ENCODE results near the gene MET. TPM values are rescaled to one million over a fixed set of nuclear protein-coding genes. Genes with fewer than 3 reads are reported as not detected.

Gene MET
- total and polyA plus RNA-seq, 2 of the 13 experiments (the other 11 are each of a cell fraction or from before 2014, with no cell fraction given): 21.8 to 31.5 TPM

DNA sequence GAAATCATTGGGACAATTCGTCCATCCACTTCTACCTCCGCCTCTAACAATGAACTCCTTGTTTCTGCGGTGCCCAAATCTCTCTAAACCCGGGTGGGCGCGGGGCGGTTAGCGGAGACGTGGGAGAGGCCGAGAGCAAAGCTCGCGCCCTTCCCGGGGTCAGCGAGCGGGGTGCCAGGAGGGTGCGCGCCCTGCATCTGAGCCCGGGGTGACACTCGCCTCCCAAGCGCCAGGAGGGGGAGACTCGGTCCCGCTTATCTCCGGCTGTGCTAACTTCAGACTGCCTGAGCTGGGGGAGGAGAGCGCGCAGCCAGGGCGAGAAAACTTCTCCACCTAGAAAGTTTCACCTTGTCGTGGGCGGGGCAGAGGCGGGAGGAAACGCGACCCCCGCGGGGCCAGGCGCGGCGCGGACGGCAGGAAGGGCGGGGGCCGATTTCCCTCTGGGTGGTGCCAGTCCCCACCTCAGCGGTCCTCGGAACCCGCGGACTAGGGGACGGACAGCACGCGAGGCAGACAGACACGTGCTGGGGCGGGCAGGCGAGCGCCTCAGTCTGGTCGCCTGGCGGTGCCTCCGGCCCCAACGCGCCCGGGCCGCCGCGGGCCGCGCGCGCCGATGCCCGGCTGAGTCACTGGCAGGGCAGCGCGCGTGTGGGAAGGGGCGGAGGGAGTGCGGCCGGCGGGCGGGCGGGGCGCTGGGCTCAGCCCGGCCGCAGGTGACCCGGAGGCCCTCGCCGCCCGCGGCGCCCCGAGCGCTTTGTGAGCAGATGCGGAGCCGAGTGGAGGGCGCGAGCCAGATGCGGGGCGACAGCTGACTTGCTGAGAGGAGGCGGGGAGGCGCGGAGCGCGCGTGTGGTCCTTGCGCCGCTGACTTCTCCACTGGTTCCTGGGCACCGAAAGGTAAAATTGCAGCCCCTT is at the start of gene MET (continued):
- TF ChIP-seq BCL6 (CRISPR knock-in tag; IDR thresholded peaks at IDR 0.05) (peak; percentile 81), CENPX (CRISPR knock-in tag; IDR thresholded peaks at IDR 0.05) (no peak), ZNF160 (CRISPR knock-in tag; IDR thresholded peaks at IDR 0.05) (no peak), NCOR1 (IDR thresholded peaks at IDR 0.05; ENCODE audit: borderline replicate concordance, low read length) (peak; percentile 21; the same call in 1 of the 2 replicates), ZNF337 (CRISPR knock-in tag; IDR thresholded peaks at IDR 0.05; ENCODE audit: borderline replicate concordance, low read depth) (no peak), ZNF619 (CRISPR knock-in tag; IDR thresholded peaks at IDR 0.05) (no peak), RCOR2 (CRISPR knock-in tag; IDR thresholded peaks at IDR 0.05) (no peak), ZNF17 (CRISPR knock-in tag; IDR thresholded peaks at IDR 0.05) (no peak), ZNF597 (CRISPR knock-in tag; IDR thresholded peaks at IDR 0.05) (no peak), ZNF75D (CRISPR knock-in tag; IDR thresholded peaks at IDR 0.05; ENCODE audit: borderline replicate concordance) (no peak), RFX3 (CRISPR knock-in tag; IDR thresholded peaks at IDR 0.05) (no peak), ZNF557 (CRISPR knock-in tag; IDR thresholded peaks at IDR 0.05) (no peak), ZSCAN29 (CRISPR knock-in tag; conservative IDR thresholded peaks at IDR 0.05) (0 out of 2 replicates have a peak, but pooled peaks have one; percentile 47), NFRKB (IDR thresholded peaks at IDR 0.05) (no peak), ZNF263 (CRISPR knock-in tag; IDR thresholded peaks at IDR 0.05) (no peak; the same call in 1 of the 2 replicates), ZNF513 (CRISPR knock-in tag; conservative IDR thresholded peaks at IDR 0.05) (no peak), ZFP91 (CRISPR knock-in tag; IDR thresholded peaks at IDR 0.05; ENCODE audit: borderline replicate concordance) (peak; percentile 87), TAF1 (CRISPR knock-in tag; IDR thresholded peaks at IDR 0.05) (peak; percentile 56; the same call in 1 of the 2 replicates), SP5 (CRISPR knock-in tag; IDR thresholded peaks at IDR 0.05; ENCODE audit: borderline replicate concordance, low read depth) (peak; percentile 95)
- TF ChIP-seq, protein P1, sequence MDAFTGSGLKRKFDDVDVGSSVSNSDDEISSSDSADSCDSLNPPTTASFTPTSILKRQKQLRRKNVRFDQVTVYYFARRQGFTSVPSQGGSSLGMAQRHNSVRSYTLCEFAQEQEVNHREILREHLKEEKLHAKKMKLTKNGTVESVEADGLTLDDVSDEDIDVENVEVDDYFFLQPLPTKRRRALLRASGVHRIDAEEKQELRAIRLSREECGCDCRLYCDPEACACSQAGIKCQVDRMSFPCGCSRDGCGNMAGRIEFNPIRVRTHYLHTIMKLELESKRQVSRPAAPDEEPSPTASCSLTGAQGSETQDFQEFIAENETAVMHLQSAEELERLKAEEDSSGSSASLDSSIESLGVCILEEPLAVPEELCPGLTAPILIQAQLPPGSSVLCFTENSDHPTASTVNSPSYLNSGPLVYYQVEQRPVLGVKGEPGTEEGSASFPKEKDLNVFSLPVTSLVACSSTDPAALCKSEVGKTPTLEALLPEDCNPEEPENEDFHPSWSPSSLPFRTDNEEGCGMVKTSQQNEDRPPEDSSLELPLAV (CRISPR knock-in tag; conservative IDR thresholded peaks at IDR 0.05; ENCODE audit: low read depth): peak; percentile 76; the same call in 1 of the 2 replicates
- TF ChIP-seq, protein P2, sequence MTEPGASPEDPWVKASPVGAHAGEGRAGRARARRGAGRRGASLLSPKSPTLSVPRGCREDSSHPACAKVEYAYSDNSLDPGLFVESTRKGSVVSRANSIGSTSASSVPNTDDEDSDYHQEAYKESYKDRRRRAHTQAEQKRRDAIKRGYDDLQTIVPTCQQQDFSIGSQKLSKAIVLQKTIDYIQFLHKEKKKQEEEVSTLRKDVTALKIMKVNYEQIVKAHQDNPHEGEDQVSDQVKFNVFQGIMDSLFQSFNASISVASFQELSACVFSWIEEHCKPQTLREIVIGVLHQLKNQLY (CRISPR knock-in tag; IDR thresholded peaks at IDR 0.05): no peak; the same call in 1 of the 2 replicates
- TF ChIP-seq, protein P3, sequence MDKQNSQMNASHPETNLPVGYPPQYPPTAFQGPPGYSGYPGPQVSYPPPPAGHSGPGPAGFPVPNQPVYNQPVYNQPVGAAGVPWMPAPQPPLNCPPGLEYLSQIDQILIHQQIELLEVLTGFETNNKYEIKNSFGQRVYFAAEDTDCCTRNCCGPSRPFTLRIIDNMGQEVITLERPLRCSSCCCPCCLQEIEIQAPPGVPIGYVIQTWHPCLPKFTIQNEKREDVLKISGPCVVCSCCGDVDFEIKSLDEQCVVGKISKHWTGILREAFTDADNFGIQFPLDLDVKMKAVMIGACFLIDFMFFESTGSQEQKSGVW (CRISPR knock-in tag; IDR thresholded peaks at IDR 0.05; ENCODE audit: borderline replicate concordance): no peak; the same call in 1 of the 2 replicates

Data from HepG2 (cell line).